Activated naive CD4-positive, alpha-beta T cell treated with anti-CD3 and anti-CD28 coated beads, Interleukin-2, amount 50 U/mL, for 16 hours (primary cell): ENCODE results near the gene PAFAH2.
"Not testable (repeated sequence)": the region's sequence is repeated elsewhere in the genome, so short reads cannot be mapped to it uniquely, and the experiment has no call there.

Experiments used
- DNase-seq: peaks from one replicate; pipeline ENCODE4 v3.0.0-alpha.2; 2020

PAFAH2 gene

DNA sequence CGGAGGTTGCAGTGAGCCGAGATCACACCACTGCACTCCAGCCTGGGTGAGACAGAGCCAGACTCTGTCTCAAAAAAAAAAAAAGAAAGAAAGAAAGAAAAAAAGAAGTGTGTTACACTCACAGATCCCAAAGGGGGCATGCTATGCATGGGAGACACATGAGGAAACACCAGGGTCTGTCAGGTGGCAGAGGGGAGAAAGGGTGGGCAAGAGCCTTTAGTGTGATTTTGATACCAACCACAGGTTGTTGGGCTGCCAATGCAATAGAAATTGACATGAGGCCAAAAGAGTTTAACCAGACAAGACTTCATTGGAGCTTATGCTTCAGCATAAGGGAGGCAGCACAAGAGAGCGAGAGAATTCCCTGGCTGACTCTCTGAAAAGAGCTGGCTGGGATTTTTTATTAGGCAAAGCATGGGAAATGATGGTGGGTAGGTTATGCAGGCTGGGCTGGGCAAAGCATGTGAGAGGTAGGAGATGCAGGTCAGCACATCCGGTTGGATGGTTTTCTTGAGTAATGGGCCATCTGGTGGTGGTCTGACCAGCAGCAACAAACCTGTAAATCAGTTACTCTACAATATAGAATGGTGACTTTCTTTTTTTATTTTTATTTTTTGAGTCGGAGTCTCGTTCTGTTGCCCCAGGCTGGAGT lies 12.1 kb upstream of the PAFAH2 start:
- no peak for DNase-seq

DNA sequence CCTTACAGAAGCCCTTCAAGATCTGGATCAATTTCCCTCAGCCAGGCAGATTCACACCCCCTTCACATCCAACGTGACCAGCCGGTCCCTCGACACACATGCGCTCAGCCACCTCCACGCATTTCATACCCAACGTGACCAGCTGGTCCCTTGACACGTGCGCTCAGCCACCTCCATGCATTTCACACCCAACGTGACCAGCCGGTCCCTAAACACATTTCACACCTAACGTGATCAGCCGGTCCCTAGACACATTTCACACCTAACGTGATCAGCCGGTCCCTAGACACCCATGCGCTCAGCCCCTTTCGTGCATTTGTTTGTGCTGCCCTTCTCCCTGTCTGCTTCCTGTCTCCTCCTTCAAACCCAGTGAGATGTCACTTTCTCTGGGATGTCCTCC lies 8.8 kb upstream of the PAFAH2 start:
- DNase-seq = no peak

DNA sequence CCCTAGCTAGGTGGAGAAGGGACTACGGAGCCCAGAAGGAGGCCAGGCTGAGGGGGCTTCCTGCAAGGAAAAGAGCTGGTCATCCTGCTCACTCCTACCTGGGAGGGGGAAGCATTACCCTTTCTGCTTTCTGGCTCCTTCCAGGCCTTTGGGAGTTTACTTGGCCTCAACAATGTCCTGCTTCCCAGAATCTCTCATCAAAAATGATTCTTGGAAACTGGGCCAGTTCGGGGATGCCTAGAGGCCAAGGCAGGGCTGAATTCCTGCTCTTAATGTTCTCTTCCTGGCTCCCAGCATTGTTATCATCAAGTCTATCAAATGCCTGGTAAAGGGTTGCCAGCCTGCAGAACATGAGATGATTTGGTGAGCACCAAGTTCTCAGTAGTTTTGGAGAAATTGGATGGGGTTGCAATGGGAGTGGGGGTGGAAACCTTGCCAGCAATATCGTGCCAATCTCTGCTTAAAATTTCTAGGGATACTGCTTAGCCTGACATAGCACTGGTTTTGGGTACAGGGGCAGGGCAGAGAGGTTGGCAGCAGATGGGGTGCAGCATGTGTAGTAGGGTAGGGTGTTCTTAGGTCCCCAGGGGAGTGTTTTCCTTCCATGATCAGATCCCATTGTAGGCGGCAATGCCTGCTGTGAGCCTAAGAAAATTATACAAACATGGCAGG lies 7.7 kb upstream of the PAFAH2 start:
- DNase-seq = no peak

DNA sequence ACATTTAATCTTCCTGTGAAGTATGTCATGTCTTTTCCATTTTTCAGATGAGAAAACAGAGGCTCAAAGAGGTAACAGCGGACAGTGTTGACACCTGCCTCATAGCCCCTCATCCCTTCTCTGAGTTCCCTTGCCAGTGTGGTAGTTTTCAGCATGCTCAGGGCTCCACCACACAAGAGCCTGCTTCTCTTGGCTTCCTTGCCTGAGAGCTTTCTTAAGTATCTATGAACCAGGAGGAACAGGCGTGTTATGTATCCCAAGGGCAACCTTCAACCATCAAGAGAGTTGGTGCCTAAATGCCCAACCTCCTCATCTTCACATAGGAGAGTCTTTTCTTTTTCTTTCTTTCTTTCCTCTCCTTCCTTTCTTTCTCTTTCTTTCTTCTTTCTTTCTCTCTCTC lies 5.9 kb upstream of the PAFAH2 start:
- no peak for DNase-seq

DNA sequence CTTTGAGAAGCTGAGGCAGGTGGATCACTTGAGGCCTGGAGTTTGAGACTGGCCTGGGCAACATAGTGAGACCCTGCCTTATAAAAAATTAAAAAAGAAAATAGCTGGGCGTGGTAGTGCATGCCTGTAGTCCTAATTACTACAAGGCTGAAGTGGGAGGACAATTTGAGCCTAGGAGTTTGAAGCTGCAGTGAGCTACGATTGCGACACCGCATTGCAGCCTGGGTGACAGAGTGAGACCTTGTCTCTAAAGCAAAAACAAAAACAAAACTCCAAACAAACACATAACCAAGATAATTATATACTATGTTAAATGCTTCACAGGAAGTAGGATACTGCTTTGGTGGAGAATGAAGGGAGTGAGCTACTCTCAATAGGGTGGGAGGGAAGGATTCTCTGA lies 5.4 kb upstream of the PAFAH2 start:
- no peak for DNase-seq

DNA sequence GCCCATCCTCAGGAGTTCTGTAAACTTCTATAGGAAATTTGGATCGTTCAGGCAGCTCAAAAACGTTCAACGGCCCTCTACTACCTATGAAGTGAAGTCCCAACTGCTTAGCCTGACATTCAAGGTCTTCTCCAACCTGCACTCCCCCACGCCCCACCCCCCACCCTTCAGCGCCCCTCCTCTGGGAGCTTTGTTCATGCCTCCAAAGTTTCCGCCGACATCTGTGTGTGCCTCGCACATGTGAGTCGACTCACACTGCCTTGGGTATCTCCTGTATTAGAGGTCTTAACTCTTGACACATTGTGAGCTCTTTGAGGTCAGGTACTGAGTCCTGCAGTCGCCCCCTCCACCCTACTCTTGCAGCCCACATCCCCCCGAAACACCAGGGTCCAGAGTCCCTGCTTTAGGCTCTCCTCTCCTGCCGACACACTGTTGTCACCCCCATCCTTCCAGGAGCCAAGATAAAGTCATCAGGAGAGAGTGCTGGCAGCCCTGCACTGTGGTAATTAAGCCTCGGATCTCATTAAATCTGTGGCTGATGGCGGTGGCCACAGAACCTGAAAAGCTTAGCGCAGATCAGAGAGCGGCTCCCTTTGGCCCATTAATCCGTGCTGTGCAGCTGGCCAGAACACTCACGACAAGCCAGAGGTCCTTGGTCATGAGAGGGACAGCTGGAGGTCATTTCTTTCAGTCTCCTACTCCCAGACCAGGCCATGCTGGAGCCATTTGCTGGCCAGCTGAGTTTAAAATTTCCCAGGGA lies 1.4 kb upstream of the PAFAH2 start:
- DNase-seq = no peak

DNA sequence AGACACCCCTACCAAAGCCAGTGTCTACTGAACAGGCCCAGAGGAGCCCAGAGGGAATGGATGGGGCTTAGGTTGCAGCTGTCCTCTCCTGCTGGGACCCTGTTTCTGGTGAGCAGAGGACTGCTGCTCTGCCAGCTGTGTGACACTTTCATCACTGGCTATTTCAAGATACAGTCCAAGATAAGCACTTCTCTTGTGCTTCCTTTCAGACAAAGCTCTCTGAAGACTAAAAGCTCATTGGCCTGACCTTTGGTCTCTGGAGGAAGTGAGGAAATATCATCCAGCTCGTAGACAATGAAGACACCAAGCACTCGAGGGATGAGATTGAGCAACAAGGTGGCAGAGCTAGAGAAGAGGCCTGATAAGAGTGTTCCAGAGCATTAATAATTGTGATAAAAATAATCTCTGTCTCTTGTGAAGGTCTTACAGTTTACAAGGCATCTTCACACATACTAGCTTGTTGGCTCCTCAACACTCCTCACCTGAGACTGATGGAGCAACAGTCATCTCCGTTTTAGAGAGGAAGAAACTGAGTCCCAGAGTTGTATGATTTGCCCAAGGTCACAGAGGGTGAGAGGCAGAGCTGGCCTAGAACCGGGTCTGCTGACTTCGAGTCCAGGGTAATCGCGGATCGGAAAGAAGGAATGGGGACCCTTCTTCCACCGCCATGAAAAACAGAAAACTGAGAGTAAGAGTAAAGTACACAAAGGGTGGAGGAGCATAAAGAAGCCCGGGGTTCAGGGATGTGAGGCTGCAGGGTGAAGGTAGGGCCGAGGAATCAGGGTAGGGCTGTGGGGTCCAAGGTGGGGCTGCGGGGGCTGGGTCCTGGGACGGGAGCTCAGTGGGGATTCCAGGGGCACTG lies 666 bp downstream of the PAFAH2 start:
- DNase-seq = no peak

DNA sequence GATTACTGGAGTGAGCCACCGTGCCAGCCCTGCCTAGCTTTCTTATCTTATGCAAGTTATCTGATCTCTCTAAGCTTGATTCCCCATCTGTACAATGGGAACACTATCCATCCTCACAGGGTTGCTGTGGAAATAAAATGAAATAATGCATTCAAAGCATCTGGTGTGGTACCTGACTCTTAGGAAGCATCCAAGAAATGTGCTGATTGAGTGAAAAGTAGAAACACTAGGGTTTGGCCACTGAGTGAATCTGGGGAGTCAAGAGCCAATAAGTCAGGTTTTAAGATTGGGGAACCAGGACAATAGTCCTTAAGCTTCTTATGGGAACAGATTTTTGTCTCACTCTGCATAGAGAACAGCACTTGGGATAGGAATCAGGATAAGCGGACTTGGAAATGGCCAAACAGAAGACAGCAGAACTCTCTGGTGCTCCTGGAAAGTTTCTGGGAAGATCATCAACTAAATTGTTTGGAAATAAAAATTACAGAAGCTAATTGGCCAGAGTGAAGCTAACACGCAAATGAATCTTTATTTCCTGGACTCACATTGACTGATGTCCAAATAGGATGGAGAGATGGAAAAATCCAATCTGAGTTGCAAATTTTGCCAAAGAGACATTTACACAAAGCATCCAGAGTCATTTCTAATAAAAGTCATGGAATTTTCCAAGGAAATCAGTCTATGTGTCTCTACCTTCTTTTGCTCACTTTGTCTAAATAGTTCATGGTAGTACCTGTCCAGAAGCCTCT lies 3.3 kb downstream of the PAFAH2 start:
- DNase-seq = no peak

DNA sequence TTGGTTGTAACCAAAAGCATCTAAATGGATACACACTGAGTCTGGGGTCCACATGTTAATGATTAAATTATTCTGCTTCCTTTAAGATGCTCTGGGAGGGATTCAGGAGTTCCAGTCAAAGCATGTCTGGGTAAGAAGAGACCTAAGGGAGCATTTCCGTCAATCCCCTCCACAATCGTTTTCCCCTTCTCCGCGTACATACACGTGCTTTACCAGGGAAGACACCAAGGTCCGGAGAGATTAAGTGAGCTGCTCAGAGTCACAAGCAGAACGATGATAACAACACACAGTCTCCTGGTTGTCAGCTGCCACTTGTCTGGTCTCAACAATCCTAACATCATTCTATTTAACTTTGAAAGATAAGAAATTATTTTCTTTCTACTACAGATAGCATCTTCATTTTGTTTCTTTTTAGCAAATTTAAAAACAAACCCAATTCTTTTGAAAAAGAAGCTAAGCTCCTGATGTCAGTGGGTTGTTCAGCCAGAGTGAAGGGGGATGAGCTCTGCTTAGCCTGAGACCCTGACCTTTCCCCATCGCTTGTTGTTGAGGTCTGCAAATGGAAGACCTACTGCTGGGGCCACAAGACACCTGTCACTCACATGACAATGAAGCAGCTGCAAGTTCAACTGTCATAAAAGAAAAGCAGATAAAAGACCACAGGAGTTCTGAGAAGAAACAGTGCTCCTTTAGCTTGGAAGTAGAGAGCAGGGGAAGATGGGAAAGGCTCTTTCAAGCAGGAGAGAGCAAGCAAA lies 4.5 kb downstream of the PAFAH2 start:
- no peak for DNase-seq

DNA sequence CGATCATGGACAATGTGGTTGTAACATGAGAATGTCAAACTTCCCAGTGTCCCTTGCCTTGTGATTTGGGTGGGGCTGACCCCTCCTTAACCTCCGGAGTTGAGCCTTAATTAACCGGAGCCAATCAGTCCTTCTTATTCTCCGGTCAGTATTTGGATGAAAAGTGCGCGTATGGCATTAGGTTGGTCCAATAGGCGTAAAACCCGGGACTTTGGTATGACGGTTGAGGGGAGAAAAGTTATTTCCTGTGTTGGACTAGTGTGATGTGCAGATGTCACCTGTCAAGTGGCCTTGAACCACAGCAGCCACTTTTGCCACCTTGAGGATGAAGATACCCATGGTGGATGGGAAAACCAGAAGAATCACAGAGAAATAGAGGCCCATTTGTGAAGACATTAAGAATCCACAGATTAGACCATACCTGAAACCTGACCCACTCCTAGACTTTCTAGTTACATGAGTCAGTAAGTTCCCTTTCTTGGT lies 5.1 kb downstream of the PAFAH2 start:
- no peak for DNase-seq

DNA sequence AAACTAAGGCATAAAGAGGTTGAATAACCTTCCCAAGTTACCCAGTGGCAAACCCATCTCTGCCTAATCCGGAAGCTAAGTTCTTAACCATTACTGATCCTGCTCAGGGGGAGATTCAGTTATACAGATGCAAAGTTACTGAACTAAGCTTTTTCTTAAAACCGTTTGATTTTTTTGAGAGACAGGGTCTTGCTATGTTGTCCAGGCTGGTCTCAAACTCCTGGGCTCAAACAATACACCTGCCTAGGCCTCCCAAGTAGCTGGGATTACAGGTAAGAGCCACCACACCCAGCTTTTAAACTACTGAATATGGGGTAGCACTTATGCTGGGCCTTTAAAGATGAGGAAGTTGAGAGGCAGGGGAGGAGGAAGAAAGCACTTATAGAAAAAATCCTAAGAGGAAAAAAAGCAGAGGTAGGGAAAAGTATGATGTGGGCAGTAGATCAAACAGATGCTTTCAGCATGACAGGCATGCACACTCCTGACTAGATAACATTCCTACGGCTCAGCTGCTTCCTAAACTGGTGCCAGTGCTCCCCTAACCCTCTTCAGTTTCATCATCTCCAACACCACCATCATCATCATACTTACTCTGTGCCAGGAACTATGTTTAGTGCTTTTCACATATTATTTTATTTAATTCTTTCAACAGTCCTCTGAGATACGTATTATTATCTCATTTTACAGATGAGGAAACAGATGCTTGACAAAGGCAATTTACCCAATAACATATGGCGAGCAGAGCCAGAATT lies 5.8 kb downstream of the PAFAH2 start:
- no peak for DNase-seq

DNA sequence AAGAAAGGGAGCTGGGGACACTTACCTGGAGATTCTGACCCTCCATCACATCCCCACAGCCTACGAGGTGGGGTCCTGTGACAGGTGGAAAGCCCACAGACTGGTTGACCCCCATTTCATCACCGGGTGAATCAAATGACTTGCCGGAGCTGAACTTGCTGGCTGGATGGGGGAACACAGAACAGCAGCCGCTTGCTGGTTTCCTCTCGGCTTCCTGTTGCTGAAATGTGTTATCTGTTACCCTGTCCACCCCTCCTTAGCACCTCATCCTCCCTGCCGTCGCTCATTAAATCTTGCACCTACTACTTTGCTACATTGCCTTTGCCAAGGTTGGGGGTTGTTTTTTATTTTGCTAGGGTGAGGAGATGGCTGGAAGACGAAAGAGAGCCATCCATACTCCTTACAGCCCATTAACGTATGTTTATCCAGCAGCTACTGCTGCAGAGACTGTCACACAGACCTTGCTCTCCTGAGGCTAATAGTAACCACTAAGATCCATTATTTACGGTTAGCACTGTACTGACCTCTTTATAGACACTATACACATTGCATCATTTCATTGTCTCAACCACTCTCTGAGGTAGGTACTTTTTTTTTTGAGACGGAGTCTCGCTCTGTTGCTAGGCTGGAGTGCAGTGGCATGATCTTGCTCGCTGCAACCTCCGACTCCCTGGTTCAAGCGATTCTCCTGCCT lies 7.0 kb downstream of the PAFAH2 start:
- DNase-seq = peak; percentile 37

DNA sequence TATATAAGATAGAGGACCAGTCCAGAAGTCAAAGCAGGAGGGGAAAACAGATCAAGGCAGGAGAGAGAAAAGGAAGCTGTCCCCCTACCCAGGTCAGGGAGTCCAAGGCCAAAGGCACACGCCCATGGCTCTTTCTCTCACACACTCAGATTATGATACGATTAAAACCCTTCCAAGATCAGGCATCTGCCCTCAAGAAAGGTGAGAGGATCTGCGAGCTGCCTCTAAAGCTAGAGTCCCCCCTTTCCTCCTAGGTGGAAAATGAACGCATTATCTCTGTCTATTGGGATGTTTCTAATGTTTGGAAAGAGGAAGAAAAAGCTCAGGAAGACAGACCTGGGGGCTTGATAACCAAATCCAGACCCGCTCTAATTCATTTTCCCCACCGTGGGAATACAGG lies 7.6 kb downstream of the PAFAH2 start:
- DNase-seq = no peak

DNA sequence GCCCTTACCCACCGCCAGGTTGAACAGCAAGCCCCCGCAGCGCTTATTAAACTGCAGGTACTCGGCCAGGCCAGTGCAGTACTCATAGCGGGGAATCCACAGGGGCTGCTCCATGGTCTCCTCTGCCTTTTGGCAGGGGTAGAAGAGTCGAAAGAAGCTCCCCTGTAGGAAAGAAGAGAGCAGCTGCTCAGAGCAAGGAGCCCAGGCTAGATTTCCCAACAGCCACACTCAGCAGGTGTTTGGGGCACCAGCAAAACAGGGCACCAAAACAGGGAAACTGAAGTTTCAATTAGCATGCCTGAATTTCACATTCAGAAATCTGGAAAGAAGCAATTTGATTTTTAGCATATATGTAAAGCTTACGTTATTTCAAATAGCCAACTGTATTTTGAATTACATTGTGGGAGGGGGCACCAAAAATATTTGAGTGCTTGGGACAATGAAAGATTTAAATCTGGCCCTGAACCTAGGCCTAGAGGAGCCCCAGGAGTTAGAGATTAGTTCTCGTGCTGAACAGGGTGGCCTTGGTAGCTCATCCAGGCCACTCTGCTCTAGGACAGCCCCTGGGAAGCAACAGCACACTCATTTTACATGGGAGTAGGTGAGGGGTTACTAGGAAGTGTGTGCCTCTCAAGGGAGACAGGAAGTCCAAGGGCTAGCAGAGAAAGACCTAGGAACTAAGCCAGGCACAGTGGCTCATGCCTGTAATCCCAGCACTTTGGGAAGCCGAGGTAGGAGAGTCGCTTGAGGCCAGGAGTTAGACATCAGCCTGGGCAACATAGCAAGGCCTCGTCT lies 8.2 kb downstream of the PAFAH2 start:
- DNase-seq = no peak

DNA sequence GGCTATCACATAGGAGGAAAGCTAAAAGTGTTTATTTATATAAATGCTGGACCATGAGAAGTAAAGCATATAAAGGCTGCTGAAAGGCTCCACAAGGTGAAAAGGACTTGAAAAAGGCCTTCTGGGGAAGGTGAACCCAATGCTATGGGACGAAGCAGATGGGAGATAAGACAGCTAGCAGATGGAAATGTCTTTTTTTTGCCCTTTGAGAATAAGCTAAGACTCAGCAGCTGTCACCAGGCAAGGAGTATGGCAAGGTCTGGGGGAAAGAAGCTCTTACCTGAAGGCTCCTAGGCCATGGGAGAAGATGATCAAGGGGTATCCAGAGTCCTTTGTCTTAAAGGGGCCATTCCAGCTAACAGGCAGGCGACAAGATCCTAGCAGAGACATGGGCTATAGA lies 9.9 kb downstream of the PAFAH2 start:
- DNase-seq = no peak

DNA sequence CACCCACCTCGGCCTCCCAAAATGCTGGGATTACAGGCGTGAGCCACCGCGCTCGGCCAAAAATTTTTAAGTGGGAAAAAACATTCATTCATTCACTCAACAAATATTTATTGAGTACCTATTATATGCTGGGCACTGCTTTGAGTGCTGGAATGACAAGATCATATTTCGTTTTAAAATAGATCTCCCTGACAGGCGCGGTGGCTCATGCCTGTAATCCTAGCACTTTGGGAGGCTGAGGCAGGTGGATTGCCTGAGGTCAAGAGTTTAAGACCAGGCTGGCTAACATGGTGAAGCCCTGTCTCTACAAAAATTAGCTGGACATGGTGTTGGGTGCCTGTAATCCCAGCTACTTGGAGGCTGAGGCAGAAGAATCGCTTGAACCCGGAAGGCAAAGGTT lies 11.1 kb downstream of the PAFAH2 start:
- DNase-seq = not testable (repeated sequence)

DNA sequence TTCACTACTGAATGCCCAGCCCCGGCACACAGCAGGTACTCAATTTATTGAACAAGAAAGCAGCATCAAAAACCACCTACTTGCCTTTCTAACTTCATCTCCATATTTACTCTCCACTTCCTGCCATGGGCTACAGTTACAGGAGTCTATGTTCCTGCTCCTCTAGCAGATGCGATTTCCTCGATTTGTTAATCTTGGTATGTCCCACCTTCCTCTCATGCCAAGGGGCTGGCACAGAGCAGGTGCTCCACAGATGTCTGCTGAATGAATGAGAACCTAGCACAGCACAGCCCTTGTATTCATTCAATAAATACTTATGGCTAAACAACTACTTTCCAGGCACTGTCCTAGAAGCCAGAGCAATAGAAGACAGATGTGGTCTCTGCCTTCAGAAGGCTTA lies 12.2 kb downstream of the PAFAH2 start:
- DNase-seq = no peak

DNA sequence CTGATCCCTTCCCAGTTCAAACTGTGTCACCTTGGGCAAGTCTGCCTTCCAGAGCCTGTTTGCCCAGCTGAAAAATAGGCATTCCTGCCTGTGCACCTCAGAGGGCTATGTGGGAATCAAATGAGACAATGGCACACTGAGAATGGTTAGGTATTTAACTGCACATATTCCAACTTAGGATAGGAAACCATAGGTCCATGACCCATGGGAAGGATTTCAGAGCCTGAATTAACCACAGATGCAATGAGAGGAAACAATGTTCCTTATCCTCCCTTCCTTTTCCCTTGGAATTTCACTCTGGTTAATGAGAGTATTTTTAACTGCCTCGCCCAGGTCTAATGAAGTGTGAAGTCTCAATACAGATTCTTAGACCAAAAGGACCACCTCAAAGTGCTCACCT lies 12.7 kb downstream of the PAFAH2 start:
- DNase-seq = no peak

DNA sequence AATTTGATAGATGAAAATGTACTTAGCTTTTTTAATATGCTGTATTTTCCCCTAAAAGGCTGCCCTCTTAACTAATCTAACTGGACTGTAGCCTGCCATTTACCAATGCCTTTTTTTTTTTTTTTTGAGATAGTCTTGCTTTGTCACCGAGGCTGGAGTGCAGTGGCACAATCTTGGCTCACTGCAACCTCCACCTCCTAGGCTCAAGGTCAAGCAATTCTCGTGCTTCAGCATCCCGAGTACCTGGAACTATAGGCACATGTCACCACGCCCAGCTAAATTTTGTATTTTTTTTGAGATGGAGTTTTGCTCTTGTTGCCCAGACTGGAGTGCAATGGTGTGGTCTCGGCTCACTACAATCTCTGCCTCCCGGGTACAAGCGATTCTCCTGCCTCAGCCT lies 18.7 kb downstream of the PAFAH2 start:
- DNase-seq = no peak
